HepG2 (cell line): ENCODE measurements around the gene NECTIN2. TPM values are rescaled to one million over a fixed set of nuclear protein-coding genes. Genes with fewer than 3 reads are reported as not detected.
A peak's percentile ranks its signal among the peaks of the same experiment; 100 is the strongest.

Experiments used
- BATF2 ChIP-seq: sonication (generic); formaldehyde crosslinking; IDR thresholded peaks from 2 replicates; pipeline ENCODE4 v1.8.0; 2022; ENCODE audit warnings: mild to moderate bottlenecking, missing genetic modification reagents, moderate library complexity
- CHD4 ChIP-seq: fragments of 200-600 bp; sonication (generic); IDR thresholded peaks from 2 replicates; pipeline ENCODE4 v1.7.0; 2017; ENCODE audit warnings: mild to moderate bottlenecking, low read length, borderline replicate concordance
- FLYWCH1 ChIP-seq: sonication (generic); formaldehyde crosslinking; IDR thresholded peaks from 2 replicates; pipeline ENCODE4 v1.8.1; 2023; ENCODE audit warnings: mild to moderate bottlenecking, missing genetic modification reagents
- IKZF1 ChIP-seq: fragments of 450-650 bp; IDR thresholded peaks from 2 replicates; pipeline ENCODE4 v1.7.1; 2016
- MIER2 ChIP-seq: IDR thresholded peaks from 2 replicates; pipeline ENCODE4 v1.6.1; 2016; ENCODE audit warnings: missing biosample characterization, missing genetic modification reagents
- PRDM10 ChIP-seq: sonication (generic); formaldehyde crosslinking; IDR thresholded peaks from 2 replicates; pipeline ENCODE4 v1.4.0; 2020; ENCODE audit warnings: low read depth, missing genetic modification reagents
- RAD51 ChIP-seq: fragments of 450-650 bp; IDR thresholded peaks from 2 replicates; pipeline ENCODE4 v1.6.1; 2016; ENCODE audit warnings: borderline replicate concordance
- SALL1 ChIP-seq: sonication (generic); formaldehyde crosslinking; IDR thresholded peaks from 2 replicates; pipeline ENCODE4 v1.8.0; 2022; ENCODE audit warnings: mild to moderate bottlenecking, missing genetic modification reagents
- SIX4 ChIP-seq: sonication (generic); formaldehyde crosslinking; IDR thresholded peaks from 2 replicates; pipeline ENCODE4 v1.4.0; 2020; ENCODE audit warnings: missing genetic modification reagents
- SP140L ChIP-seq: sonication (generic); formaldehyde crosslinking; IDR thresholded peaks from 2 replicates; pipeline ENCODE4 v1.4.0; 2020; ENCODE audit warnings: missing genetic modification reagents, borderline replicate concordance
- SPEN ChIP-seq: sonication (generic); formaldehyde crosslinking; IDR thresholded peaks from 2 replicates; pipeline ENCODE4 v1.5.1; 2020; ENCODE audit warnings: low read depth, mild to moderate bottlenecking, missing genetic modification reagents
- SRF ChIP-seq: IDR thresholded peaks from 2 replicates; pipeline ENCODE4 v1.6.1; 2011; ENCODE audit warnings: mild to moderate bottlenecking, low read depth, low read length, moderate library complexity
- ZNF230 ChIP-seq: sonication (generic); formaldehyde crosslinking; IDR thresholded peaks from 2 replicates; pipeline ENCODE4 v1.4.0; 2020; ENCODE audit warnings: mild to moderate bottlenecking, missing genetic modification reagents
- ZNF609 ChIP-seq: sonication (generic); formaldehyde crosslinking; IDR thresholded peaks from 2 replicates; pipeline ENCODE4 v1.4.0; 2020; ENCODE audit warnings: mild to moderate bottlenecking, missing genetic modification reagents, borderline replicate concordance
- ZNF768 ChIP-seq: sonication (generic); formaldehyde crosslinking; IDR thresholded peaks from 2 replicates; pipeline ENCODE4 v1.4.0; 2020; ENCODE audit warnings: missing genetic modification reagents
- polyA plus RNA-seq, 8 experiments: library from polyadenylated mRNA; depleted of rRNA in 3 of 8; stranded (reverse) in 7 of 8; unstranded in 1 of 8; fragments of >200 nt; fragmentation: Illumina TruSeq in 4 of 8; extraction: Trizol in 4 of 8; gene quantifications; 2 replicates each; pipeline versions ENCODE4 v1.2.1 to v1.2.3, GENCODE V29; 2011 to 2016; ENCODE audit warnings: low read depth in 4 of 8, missing spikeins in 1 of 8, mixed read lengths in 1 of 8; ENCODE audit not compliant: insufficient read depth in 1 of 8
- total RNA-seq, 5 experiments: library from RNA; depleted of rRNA; stranded (reverse); fragments of >200 nt; fragmentation: Illumina TruSeq; extraction: Trizol; gene quantifications; 2 replicates each; pipeline ENCODE4 v1.2.3, GENCODE V29; 2016; ENCODE audit warnings: low read depth in 1 of 5
- TF ChIP-seq, protein P1 (sequence below): IDR thresholded peaks from 2 replicates; pipeline ENCODE4 v1.6.1; 2018; ENCODE audit warnings: missing genetic modification reagents, mild to moderate bottlenecking, missing compliant biosample characterization

NECTIN2 gene
- total and polyA plus RNA-seq, 2 of the 13 experiments (the other 11 are each of a cell fraction or from before 2014, with no cell fraction given) = 75.4 to 114 TPM

DNA sequence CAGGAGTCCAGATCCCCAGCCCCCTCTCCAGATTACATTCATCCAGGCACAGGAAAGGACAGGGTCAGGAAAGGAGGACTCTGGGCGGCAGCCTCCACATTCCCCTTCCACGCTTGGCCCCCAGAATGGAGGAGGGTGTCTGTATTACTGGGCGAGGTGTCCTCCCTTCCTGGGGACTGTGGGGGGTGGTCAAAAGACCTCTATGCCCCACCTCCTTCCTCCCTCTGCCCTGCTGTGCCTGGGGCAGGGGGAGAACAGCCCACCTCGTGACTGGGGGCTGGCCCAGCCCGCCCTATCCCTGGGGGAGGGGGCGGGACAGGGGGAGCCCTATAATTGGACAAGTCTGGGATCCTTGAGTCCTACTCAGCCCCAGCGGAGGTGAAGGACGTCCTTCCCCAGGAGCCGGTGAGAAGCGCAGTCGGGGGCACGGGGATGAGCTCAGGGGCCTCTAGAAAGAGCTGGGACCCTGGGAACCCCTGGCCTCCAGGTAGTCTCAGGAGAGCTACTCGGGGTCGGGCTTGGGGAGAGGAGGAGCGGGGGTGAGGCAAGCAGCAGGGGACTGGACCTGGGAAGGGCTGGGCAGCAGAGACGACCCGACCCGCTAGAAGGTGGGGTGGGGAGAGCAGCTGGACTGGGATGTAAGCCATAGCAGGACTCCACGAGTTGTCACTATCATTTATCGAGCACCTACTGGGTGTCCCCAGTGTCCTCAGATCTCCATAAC lies 59.5 kb downstream of the NECTIN2 start, which contains the start of gene APOE (continued):
- TF ChIP-seq SRF (peak; percentile 8; the same call in 1 of the 2 replicates), FLYWCH1 (CRISPR knock-in tag) (no peak), ZNF230 (CRISPR knock-in tag) (peak; percentile 46; the same call in 1 of the 2 replicates), MIER2 (no peak), ZNF768 (CRISPR knock-in tag) (0 out of 2 replicates have a peak, but pooled peaks have one; percentile 16), SP140L (no peak), BATF2 (CRISPR knock-in tag) (no peak), IKZF1 (no peak), PRDM10 (CRISPR knock-in tag) (no peak; the same call in 1 of the 2 replicates), SPEN (CRISPR knock-in tag) (peak; percentile 38; the same call in 1 of the 2 replicates), SALL1 (peak; percentile 73), SIX4 (no peak), CHD4 (no peak), ZNF609 (peak; percentile 66; the same call in 1 of the 2 replicates), RAD51 (no peak)
- TF ChIP-seq, protein P1, sequence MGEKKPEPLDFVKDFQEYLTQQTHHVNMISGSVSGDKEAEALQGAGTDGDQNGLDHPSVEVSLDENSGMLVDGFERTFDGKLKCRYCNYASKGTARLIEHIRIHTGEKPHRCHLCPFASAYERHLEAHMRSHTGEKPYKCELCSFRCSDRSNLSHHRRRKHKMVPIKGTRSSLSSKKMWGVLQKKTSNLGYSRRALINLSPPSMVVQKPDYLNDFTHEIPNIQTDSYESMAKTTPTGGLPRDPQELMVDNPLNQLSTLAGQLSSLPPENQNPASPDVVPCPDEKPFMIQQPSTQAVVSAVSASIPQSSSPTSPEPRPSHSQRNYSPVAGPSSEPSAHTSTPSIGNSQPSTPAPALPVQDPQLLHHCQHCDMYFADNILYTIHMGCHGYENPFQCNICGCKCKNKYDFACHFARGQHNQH (CRISPR knock-in tag) = no peak
